ACC112 (cell line): ENCODE data around the gene PTGR1.
"Not testable (repeated sequence)": the region's sequence is repeated elsewhere in the genome, so short reads cannot be mapped to it uniquely, and the experiment has no call there.

ENCODE experiments used
- H2AFZ ChIP-seq: fragments of 200-600 bp; sonication (generic); one replicate; pipeline ENCODE4 v1.6.0; 2017; ENCODE audit warnings: antibody characterized with exemption, low read length; ENCODE audit not compliant: unreplicated experiment
- H3K27ac ChIP-seq: fragments of 200-600 bp; sonication (generic); 2 replicates; pipeline ENCODE4 v1.5.1; 2014; ENCODE audit warnings: low read depth, mild to moderate bottlenecking, antibody characterized with exemption, low read length, moderate library complexity
- H3K27me3 ChIP-seq: fragments of 200-600 bp; sonication (generic); 2 replicates; pipeline ENCODE4 v1.6.1; 2014; ENCODE audit warnings: mild to moderate bottlenecking, antibody characterized with exemption, low read length, moderate library complexity, mixed read lengths; ENCODE audit not compliant: insufficient read depth
- H3K36me3 ChIP-seq: fragments of 200-600 bp; sonication (generic); 2 replicates; pipeline ENCODE4 v1.6.1; 2016; ENCODE audit warnings: mild to moderate bottlenecking, antibody characterized with exemption, low read length, moderate library complexity, mixed read lengths; ENCODE audit not compliant: insufficient read depth
- H3K4me1 ChIP-seq: fragments of 200-600 bp; sonication (generic); one replicate; pipeline ENCODE4 v1.6.1; 2016; ENCODE audit warnings: low read length, mixed read lengths; ENCODE audit not compliant: insufficient read depth, unreplicated experiment, control insufficient read depth
- H3K4me3 ChIP-seq: fragments of 200-600 bp; sonication (generic); 2 replicates; pipeline ENCODE4 v1.5.1; 2014; ENCODE audit warnings: mild to moderate bottlenecking, low read depth, low read length
- H3K79me2 ChIP-seq: fragments of 200-600 bp; sonication (generic); one replicate; pipeline ENCODE4 v1.6.0; 2016; ENCODE audit warnings: low read length; ENCODE audit not compliant: control insufficient read depth, unreplicated experiment, insufficient read depth

Gene PTGR1

DNA sequence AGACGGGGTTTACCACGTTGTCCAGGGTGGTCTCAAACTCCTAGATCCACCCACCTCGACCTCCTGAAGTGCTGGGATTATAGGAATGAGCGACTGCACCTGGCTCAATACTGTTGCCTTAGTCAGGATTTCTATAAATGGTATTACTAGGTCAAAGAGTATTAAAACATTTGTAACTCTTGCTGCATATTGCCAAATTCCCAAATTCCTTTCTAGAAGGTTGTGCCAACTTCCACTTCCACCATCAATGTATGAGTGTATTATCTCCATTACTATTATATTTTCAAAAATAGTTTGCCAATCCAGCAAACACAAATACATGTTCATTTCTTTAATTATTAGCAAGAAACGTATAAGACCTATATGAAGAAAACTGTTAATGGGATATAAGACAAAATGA is 10.6 kb downstream of the PTGR1 start:
- Histone ChIP-seq H3K27ac (no peak overlapping the region), H3K4me3 (no peak overlapping the region), H2AFZ (no peak overlapping the region), H3K4me1 (no peaks in the 10 kb centered on the region), H3K27me3 (no peaks in the 10 kb centered on the region), H3K79me2 (no peaks in the 10 kb centered on the region), H3K36me3 (peaks cover 48% of the 10 kb centered on the region)

DNA sequence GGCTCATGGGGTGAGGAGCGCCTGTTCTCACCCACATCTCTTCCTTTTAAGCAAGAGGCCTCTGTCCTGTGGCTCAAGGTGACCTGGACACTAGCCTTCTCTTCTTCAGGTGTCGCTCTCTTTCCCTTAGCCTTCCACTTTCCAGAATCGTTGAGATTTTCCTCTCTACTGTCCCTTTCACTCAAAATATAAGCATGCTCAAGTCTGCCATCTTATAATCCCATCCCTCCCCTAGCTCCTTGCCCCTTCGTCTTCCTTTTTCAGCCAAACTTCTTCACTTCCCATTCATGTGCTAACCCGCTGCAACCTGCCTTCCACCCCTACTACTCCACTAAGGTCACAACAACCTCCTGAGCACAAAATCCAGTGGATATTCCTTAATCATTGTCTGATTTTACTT is 13.1 kb downstream of the PTGR1 start:
- Histone ChIP-seq H3K79me2 (no peaks in the 10 kb centered on the region), H3K36me3 (peaks cover 52% of the 10 kb centered on the region), H2AFZ (no peak overlapping the region), H3K4me1 (peaks cover 4% of the 10 kb centered on the region), H3K27ac (no peak overlapping the region), H3K27me3 (no peaks in the 10 kb centered on the region), H3K4me3 (no peak overlapping the region)

GRCh38 chr9:111582888-111583287 is 16.6 kb downstream of the PTGR1 start:
- Histone ChIP-seq H3K27me3 (no peaks in the 10 kb centered on the region), H3K4me3 (no peak overlapping the region), H3K36me3 (peaks cover 66% of the 10 kb centered on the region), H3K4me1 (peaks cover 4% of the 10 kb centered on the region), H3K27ac (no peak overlapping the region), H3K79me2 (no peaks in the 10 kb centered on the region), H2AFZ (no peak overlapping the region)

DNA sequence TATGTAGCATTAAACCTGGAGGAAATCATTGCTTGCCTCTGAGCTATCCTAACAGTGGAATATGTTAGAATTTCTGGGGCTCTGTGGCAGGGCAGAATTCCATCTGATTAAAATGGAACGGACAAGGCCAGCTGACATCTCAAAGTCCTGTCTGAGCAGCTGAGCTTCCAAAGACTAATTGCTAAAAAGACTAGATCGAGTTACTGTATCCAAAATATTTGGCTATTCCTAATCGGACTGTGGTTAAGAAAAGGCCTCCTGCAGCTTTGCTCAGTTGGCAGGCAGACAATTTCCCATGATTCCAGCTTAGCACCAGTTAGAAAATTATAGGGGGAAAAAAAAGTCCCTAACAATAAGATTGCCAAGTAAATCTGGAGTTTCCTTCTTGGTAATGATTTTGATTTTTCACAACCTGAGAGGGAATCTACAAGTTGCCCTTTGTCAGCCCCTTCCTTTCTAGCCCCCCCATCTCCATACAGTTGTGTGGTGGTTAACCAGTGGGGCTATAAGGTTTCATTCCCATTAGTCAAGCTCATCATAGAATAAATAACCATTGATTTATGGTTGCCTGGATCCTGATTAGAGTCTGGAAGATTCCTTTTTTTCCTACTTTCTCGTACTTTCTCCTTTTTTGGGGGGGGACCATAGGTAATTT is 26.4 kb downstream of the PTGR1 start:
- Histone ChIP-seq H3K36me3 (peaks cover 82% of the 10 kb centered on the region), H2AFZ (no peak overlapping the region), H3K79me2 (peaks cover 2% of the 10 kb centered on the region), H3K4me3 (no peak overlapping the region), H3K27me3 (no peaks in the 10 kb centered on the region), H3K27ac (peak overlapping the region; percentile 30), H3K4me1 (peaks cover 3% of the 10 kb centered on the region)

GRCh38 chr9:111568127-111568526 is 31.3 kb downstream of the PTGR1 start:
- H3K4me3 ChIP-seq, H3K4me1 ChIP-seq, H3K27ac ChIP-seq, H2AFZ ChIP-seq, H3K79me2 ChIP-seq, H3K27me3 ChIP-seq: not testable (repeated sequence)
- H3K36me3 ChIP-seq = peaks cover 72% of the 10 kb centered on the region

- H3K79me2 ChIP-seq = peaks cover under 1% of the 10 kb centered on the region
- peaks cover 67% of the 10 kb centered on the region for H3K36me3 ChIP-seq
Measured at GRCh38 chr9:111566234-111566633, 33.2 kb downstream of the PTGR1 start.

GRCh38 chr9:111561165-111561719 is 38.2 kb downstream of the PTGR1 start:
- Histone ChIP-seq H3K36me3 (peaks cover 31% of the 10 kb centered on the region), H3K27me3 (no peaks in the 10 kb centered on the region), H3K27ac (no peak overlapping the region), H3K4me3 (no peak overlapping the region), H3K4me1 (peaks cover 3% of the 10 kb centered on the region), H2AFZ (no peak overlapping the region), H3K79me2 (no peaks in the 10 kb centered on the region)

More at GRCh38 chr9:111566234-111566633, 33.2 kb downstream of the PTGR1 start:
- Histone ChIP-seq H2AFZ (no peak overlapping the region), H3K4me1 (no peaks in the 10 kb centered on the region), H3K27ac (no peak overlapping the region), H3K27me3 (no peaks in the 10 kb centered on the region), H3K4me3 (no peak overlapping the region)

DNA sequence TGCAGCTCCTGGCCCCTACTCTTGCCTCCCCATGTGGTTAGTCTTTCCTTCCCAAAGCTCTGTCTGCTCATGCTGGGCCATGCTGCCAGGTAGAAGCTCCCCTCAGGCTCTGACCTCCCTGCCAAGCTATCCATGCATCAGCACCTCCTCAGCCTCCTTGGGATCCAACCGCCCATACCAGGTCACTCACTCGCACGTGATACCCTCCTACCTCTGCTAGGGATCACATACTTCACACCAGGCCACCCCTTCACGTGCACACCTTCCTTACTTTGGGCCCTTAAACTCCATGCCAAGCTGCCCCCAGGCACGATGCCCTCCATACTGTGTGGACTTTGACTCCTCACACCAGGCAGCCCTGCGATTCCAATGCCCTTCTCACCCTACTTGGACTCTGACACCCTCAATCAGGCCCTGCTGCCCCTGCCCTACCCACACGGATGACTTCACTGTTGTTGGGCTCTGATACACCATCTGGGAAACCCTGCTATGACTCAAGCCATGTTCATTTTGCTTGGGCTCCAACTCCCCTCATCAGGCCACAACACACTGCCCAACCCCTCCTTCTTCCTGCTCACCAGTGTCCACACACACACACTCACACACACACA is 40.3 kb downstream of the PTGR1 start:
- Histone ChIP-seq H3K36me3 (peaks cover 27% of the 10 kb centered on the region), H3K79me2 (no peaks in the 10 kb centered on the region), H3K27me3 (no peaks in the 10 kb centered on the region), H3K4me1 (peaks cover 3% of the 10 kb centered on the region), H3K4me3 (no peak overlapping the region), H2AFZ (no peak overlapping the region), H3K27ac (no peak overlapping the region)

- not testable (repeated sequence) for H3K27ac ChIP-seq, H3K4me3 ChIP-seq, H3K79me2 ChIP-seq, H2AFZ ChIP-seq, H3K4me1 ChIP-seq, H3K27me3 ChIP-seq
- H3K36me3 ChIP-seq = peaks cover 12% of the 10 kb centered on the region; the same call in 1 of the 2 replicates
Measured at GRCh38 chr9:111555425-111555824, 44.0 kb downstream of the PTGR1 start.

DNA sequence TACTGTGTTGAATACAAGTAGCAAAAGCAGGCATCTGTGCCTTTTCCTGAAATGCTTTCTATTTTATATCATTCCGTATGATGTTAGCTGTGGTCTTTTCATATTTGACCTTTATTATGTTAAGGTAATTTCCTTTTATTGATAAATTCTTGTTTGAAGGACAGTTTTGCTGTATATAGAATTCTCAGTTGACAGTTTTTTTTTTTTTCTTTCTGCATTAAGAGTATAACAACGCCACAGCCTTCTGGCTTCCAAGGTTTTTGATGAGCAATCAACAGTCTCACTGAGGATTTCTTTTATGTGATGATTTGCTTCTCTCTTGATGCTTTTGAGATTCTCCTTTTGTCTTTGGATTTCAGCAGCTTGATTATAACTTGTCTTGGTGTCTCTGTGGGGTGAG is 50.8 kb downstream of the PTGR1 start:
- no peaks in the 10 kb centered on the region for H3K4me1 ChIP-seq
- H3K27ac ChIP-seq = no peak overlapping the region
- 0 out of 2 replicates have a peak, but pooled peaks cover 9% of the 10 kb centered on the region for H3K36me3 ChIP-seq
- H3K4me3 ChIP-seq = no peak overlapping the region
- no peaks in the 10 kb centered on the region for H3K27me3 ChIP-seq
- H2AFZ ChIP-seq = no peak overlapping the region
- H3K79me2 ChIP-seq = no peaks in the 10 kb centered on the region
